Endometrial microvascular endothelial cells (primary cell): ENCODE measurements around the gene ZC3H8. TPM values are rescaled to one million over a fixed set of nuclear protein-coding genes. Genes with fewer than 3 reads are reported as not detected.
"Not testable (repeated sequence)": the region's sequence is repeated elsewhere in the genome, so short reads cannot be mapped to it uniquely, and the experiment has no call there.

Experiments used
- in situ Hi-C: cut with HindIII; loops from 2 replicates; pipeline ENCODE4 v1.10.0; 2017; ENCODE audit warnings: low sequenced_read_pairs, low pct_unique_long_range_greater_than_20kb; ENCODE audit errors: inconsistent ontology term
- total RNA-seq: library from RNA; depleted of rRNA; stranded (reverse); fragments of >200 nt; gene quantifications from one replicate; pipeline ENCODE4 v1.2.3, GENCODE V29; 2015; ENCODE audit errors: inconsistent ontology term

The ZC3H8 gene
- 2.0 TPM for total RNA-seq

- in situ Hi-C loops, result no loop called here
These were observed at the start of gene ZC3H8 for GRCh38 chr2:112254466-112255240. Gene ZC3H8, minus strand, starts transcription at chr2:112255042. Its CDS starts 61 bp downstream, at chr2:112254981.

GRCh38 chr2:112304298-112304941, 49.6 kb upstream of the ZC3H8 start:
- in situ Hi-C loops, result no loop called here

GRCh38 chr2:112301973-112302372, 47.1 kb upstream of the ZC3H8 start:
- in situ Hi-C loops, result no loop called here

GRCh38 chr2:112301171-112301584, 46.3 kb upstream of the ZC3H8 start:
- in situ Hi-C loops, result no loop called here

GRCh38 chr2:112296407-112296806, 41.6 kb upstream of the ZC3H8 start:
- in situ Hi-C loops, result no loop called here

- in situ Hi-C loops, result no loop called here
These were observed 40.7 kb upstream of the ZC3H8 start for GRCh38 chr2:112295407-112296078.

GRCh38 chr2:112293636-112294401, 39.0 kb upstream of the ZC3H8 start:
- in situ Hi-C loops, result no loop called here

- in situ Hi-C loops, result no loop called here
These were observed 35.8 kb upstream of the ZC3H8 start for GRCh38 chr2:112290648-112291047.

- in situ Hi-C loops, result no loop called here
These were observed 35.2 kb upstream of the ZC3H8 start for GRCh38 chr2:112290088-112290487.

- in situ Hi-C loops, result not testable (repeated sequence)
These were observed 28.7 kb upstream of the ZC3H8 start for GRCh38 chr2:112283535-112283934.

- in situ Hi-C loops, result not testable (repeated sequence)
These were observed 27.2 kb upstream of the ZC3H8 start for GRCh38 chr2:112282066-112282465.

- in situ Hi-C loops, result no loop called here
These were observed 22.9 kb upstream of the ZC3H8 start for GRCh38 chr2:112277596-112278220.

GRCh38 chr2:112276954-112277353, 22.1 kb upstream of the ZC3H8 start:
- in situ Hi-C loops, result no loop called here

- in situ Hi-C loops, result no loop called here
These were observed 21.3 kb upstream of the ZC3H8 start for GRCh38 chr2:112275887-112276773.

GRCh38 chr2:112275311-112275886, 20.6 kb upstream of the ZC3H8 start, which contains the start of gene ZC3H6:
Gene ZC3H6, plus strand, starts transcription at chr2:112275597. Its CDS starts 398 bp downstream, at chr2:112275995.
- in situ Hi-C loops, result no loop called here

GRCh38 chr2:112273349-112273748, 18.5 kb upstream of the ZC3H8 start:
- in situ Hi-C loops, result no loop called here

- in situ Hi-C loops, result no loop called here
These were observed 17.8 kb upstream of the ZC3H8 start for GRCh38 chr2:112272669-112273068.
